Measurements from ENCODE around the gene CCDC87.
A peak's percentile ranks its signal among the peaks of the same experiment; 100 is the strongest.

CCDC87 gene

GRCh38 chr11:66569076-66569475, 23.8 kb downstream of the CCDC87 start:
- TF ChIP-seq CTCF (IDR thresholded peaks at IDR 0.05), result no peak
- H3K4me1 ChIP-seq, result no peaks in the 10 kb centered on the region
- no peaks in the 10 kb centered on the region for H3K27me3 ChIP-seq (ENCODE audit: control insufficient read depth, insufficient read depth, low read length)
- H3K27ac ChIP-seq, result no peak overlapping the region
- H3K4me3 ChIP-seq (ENCODE audit: low read depth, low read length), result no peak overlapping the region
- H3K79me2 ChIP-seq, result no peaks in the 10 kb centered on the region
- H3K9me3 ChIP-seq (ENCODE audit: control insufficient read depth, low read length), result no peaks in the 10 kb centered on the region
- no peak overlapping the region for H2AFZ ChIP-seq
- no peak overlapping the region for H3K4me2 ChIP-seq (ENCODE audit: low read length)
- H3K36me3 ChIP-seq (ENCODE audit: control insufficient read depth, insufficient read depth, low read length), result no peaks in the 10 kb centered on the region
- no peak overlapping the region for H3K9ac ChIP-seq

- no peak within 1 kb of the TSS for H3K27ac ChIP-seq
- H3K27me3 ChIP-seq (ENCODE audit: control insufficient read depth, insufficient read depth, low read length), result no peaks in the 10 kb centered on the region
- no peak for TF ChIP-seq CTCF (IDR thresholded peaks at IDR 0.05)
- peak within 1 kb of the TSS; percentile 66 for H3K4me2 ChIP-seq (ENCODE audit: low read length)
- H3K4me1 ChIP-seq, result no peaks in the 10 kb centered on the region
- peak within 1 kb of the TSS; percentile 53 for H3K4me3 ChIP-seq (ENCODE audit: low read depth, low read length)
- no peaks in the 10 kb centered on the region for H3K79me2 ChIP-seq
- H3K9me3 ChIP-seq (ENCODE audit: control insufficient read depth, low read length), result no peaks in the 10 kb centered on the region
- no peaks in the 10 kb centered on the region for H3K36me3 ChIP-seq (ENCODE audit: control insufficient read depth, insufficient read depth, low read length)
- peak within 1 kb of the TSS; percentile 94 for H2AFZ ChIP-seq
- H3K9ac ChIP-seq, result no peak within 1 kb of the TSS
Measured at GRCh38 chr11:66568124-66568916, 24.5 kb downstream of the CCDC87 start, which contains the start of gene CTSF. TSS of gene CTSF (minus strand) at chr11:66568606. CDS start at chr11:66568486, 120 bp downstream.

GRCh38 chr11:66567787-66568123, 25.1 kb downstream of the CCDC87 start:
- H3K27ac ChIP-seq, result no peak overlapping the region
- H3K4me1 ChIP-seq, result no peaks in the 10 kb centered on the region
- no peaks in the 10 kb centered on the region for H3K36me3 ChIP-seq (ENCODE audit: control insufficient read depth, insufficient read depth, low read length)
- no peak overlapping the region for H3K4me3 ChIP-seq (ENCODE audit: low read depth, low read length)
- TF ChIP-seq CTCF (IDR thresholded peaks at IDR 0.05), result no peak
- no peaks in the 10 kb centered on the region for H3K27me3 ChIP-seq (ENCODE audit: control insufficient read depth, insufficient read depth, low read length)
- H2AFZ ChIP-seq, result no peak overlapping the region
- H3K4me2 ChIP-seq (ENCODE audit: low read length), result peak overlapping the region; percentile 66
- H3K9ac ChIP-seq, result no peak overlapping the region
- no peaks in the 10 kb centered on the region for H3K9me3 ChIP-seq (ENCODE audit: control insufficient read depth, low read length)
- H3K79me2 ChIP-seq, result no peaks in the 10 kb centered on the region

GRCh38 chr11:66566221-66566620, 26.6 kb downstream of the CCDC87 start:
- no peak for TF ChIP-seq CTCF (IDR thresholded peaks at IDR 0.05)
- Histone ChIP-seq H3K4me3 (ENCODE audit: low read depth, low read length) (no peak overlapping the region), H3K9ac (no peak overlapping the region), H3K4me1 (no peaks in the 10 kb centered on the region), H3K9me3 (ENCODE audit: control insufficient read depth, low read length) (no peaks in the 10 kb centered on the region), H3K27ac (no peak overlapping the region), H2AFZ (no peak overlapping the region), H3K27me3 (ENCODE audit: control insufficient read depth, insufficient read depth, low read length) (no peaks in the 10 kb centered on the region), H3K4me2 (ENCODE audit: low read length) (no peak overlapping the region), H3K36me3 (ENCODE audit: control insufficient read depth, insufficient read depth, low read length) (no peaks in the 10 kb centered on the region), H3K79me2 (no peaks in the 10 kb centered on the region)

GRCh38 chr11:66564984-66565383, 27.9 kb downstream of the CCDC87 start:
- TF ChIP-seq CTCF (IDR thresholded peaks at IDR 0.05), result no peak
- no peaks in the 10 kb centered on the region for H3K27me3 ChIP-seq (ENCODE audit: control insufficient read depth, insufficient read depth, low read length)
- H3K27ac ChIP-seq, result no peak overlapping the region
- H3K4me3 ChIP-seq (ENCODE audit: low read depth, low read length), result no peak overlapping the region
- H3K9me3 ChIP-seq (ENCODE audit: control insufficient read depth, low read length), result no peaks in the 10 kb centered on the region
- H3K36me3 ChIP-seq (ENCODE audit: control insufficient read depth, insufficient read depth, low read length), result no peaks in the 10 kb centered on the region
- H3K79me2 ChIP-seq, result no peaks in the 10 kb centered on the region
- H3K4me1 ChIP-seq, result no peaks in the 10 kb centered on the region
- no peak overlapping the region for H3K9ac ChIP-seq
- no peak overlapping the region for H2AFZ ChIP-seq
- H3K4me2 ChIP-seq (ENCODE audit: low read length), result no peak overlapping the region
